ENCODE data around the gene LTBP1. TPM values are rescaled to one million over a fixed set of nuclear protein-coding genes. Genes with fewer than 3 reads are reported as not detected.

LTBP1 gene
- total and polyA plus RNA-seq, 12 donors, result 6.2 to 47.2 (median 15.5) TPM

DNA sequence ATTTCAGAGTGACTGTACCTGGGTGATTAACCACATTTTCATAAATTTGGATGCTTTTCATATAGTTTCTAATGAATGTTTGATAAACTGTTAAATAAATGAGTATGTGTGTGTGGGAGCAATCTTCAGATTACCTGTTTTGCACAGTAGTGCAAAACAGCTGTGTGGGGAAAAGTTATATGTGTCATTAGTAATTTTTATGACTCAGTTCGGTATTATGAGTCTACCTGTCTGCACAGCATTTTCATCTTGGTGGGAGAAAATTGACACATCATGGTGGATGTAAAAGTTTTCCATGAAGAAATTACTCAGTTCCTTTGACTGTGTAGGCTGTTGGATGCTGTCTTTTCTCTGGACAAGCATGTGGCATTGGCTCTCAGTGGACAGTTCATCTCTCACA lies 43.8 kb downstream of the LTBP1 start:
- no peaks in the 10 kb centered on the region for H3K9me3 ChIP-seq (replicated peaks in 1 of 3)
- no peak for DNase-seq
- H3K27ac ChIP-seq, result no peak overlapping the region
- H3K27me3 ChIP-seq, result no peaks in the 10 kb centered on the region
- intact Hi-C loops (cut with DNase I), result no loop called here
- no peak overlapping the region for H3K4me3 ChIP-seq
- H3K4me1 ChIP-seq (replicated peaks in 1 of 2), result no peaks in the 10 kb centered on the region
- WGBS, 4 donors, result 0 to 13% (median 1%) methylated on average over 1 of the region's 1 CpG
- H3K36me3 ChIP-seq (replicated peaks in 1 of 2), result no peaks in the 10 kb centered on the region
- TF ChIP-seq, protein P1, sequence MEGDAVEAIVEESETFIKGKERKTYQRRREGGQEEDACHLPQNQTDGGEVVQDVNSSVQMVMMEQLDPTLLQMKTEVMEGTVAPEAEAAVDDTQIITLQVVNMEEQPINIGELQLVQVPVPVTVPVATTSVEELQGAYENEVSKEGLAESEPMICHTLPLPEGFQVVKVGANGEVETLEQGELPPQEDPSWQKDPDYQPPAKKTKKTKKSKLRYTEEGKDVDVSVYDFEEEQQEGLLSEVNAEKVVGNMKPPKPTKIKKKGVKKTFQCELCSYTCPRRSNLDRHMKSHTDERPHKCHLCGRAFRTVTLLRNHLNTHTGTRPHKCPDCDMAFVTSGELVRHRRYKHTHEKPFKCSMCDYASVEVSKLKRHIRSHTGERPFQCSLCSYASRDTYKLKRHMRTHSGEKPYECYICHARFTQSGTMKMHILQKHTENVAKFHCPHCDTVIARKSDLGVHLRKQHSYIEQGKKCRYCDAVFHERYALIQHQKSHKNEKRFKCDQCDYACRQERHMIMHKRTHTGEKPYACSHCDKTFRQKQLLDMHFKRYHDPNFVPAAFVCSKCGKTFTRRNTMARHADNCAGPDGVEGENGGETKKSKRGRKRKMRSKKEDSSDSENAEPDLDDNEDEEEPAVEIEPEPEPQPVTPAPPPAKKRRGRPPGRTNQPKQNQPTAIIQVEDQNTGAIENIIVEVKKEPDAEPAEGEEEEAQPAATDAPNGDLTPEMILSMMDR (IDR thresholded peaks at IDR 0.05), result no peak
- no peak for TF ChIP-seq POLR2A (IDR thresholded peaks at IDR 0.05)

DNA sequence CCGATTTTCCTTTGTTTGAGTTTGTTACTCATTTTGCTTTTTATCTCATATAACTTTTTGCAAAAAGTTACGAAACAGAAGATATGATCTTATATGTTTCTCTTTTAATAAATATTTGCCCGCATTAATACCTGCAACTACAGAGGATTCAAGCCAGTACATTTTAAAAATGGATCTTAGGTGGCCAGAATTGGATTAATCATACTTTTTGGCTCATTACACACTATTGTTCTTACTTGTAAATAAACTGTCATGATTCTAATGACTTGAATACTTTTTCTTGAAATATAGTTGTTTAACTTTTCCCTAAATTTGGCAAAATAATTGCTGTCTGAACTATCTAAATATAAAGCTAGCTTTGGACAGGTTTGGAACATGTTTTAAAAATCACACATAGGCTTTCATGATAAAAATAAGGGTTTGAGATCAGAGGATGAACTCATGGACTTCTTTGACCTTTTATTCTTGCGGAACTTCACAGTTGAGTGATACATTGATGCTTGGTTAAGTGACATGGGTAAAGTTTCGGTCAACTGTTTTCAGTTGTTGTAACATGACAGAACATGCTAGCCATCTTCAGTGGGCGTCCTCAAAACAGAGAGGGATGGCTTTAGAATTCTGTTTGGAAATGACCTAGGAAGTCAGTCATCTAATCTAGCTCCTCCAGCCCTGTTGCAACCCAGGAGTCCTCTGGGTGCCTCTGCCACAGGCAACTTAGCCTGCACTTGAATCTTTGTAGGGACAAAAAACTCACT lies 44.5 kb downstream of the LTBP1 start:
- intact Hi-C loops (cut with DNase I), result no loop called here
- H3K27me3 ChIP-seq, result no peaks in the 10 kb centered on the region
- no peak overlapping the region for H3K4me3 ChIP-seq
- DNase-seq, result no peak
- no peaks in the 10 kb centered on the region for H3K9me3 ChIP-seq (replicated peaks in 1 of 3)
- no peak overlapping the region for H3K27ac ChIP-seq
- H3K4me1 ChIP-seq (replicated peaks in 1 of 2), result no peaks in the 10 kb centered on the region
- TF ChIP-seq, protein P1 (IDR thresholded peaks at IDR 0.05), result no peak
- TF ChIP-seq POLR2A (IDR thresholded peaks at IDR 0.05), result no peak
- WGBS, 4 donors, result 73 to 90% (median 86%) methylated on average over 6 of the region's 6 CpGs
- no peaks in the 10 kb centered on the region for H3K36me3 ChIP-seq (replicated peaks in 1 of 2)

DNA sequence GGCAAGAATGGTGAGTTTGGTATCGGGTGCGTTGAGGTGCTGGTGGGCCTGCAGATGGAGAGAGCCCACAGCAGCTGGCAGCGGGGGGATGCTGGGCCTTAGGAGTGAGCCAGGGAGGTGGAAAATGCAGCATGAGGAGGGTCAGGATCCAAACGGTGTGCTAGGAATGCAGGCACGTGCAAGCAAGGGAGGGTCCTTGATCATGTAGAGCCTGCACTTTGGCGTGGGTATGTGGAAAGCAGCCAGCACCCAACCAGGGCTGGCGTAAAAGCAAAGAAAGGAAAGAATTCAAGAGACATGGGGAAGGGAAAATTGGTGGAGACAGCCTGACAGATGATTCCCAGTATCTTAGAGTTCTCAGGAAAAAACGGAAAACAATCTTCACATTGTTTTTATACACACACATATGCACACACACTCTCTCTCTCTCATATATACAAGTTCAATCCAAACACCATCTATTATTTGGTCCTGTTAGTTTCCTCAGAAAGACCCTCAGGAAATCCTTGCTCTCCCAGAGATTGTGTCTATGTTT lies 46.3 kb downstream of the LTBP1 start:
- Histone ChIP-seq H3K36me3 (replicated peaks in 1 of 2) (no peaks in the 10 kb centered on the region), H3K27me3 (no peaks in the 10 kb centered on the region), H3K27ac (no peak overlapping the region), H3K4me1 (replicated peaks in 1 of 2) (no peaks in the 10 kb centered on the region), H3K4me3 (no peak overlapping the region), H3K9me3 (replicated peaks in 1 of 3) (no peaks in the 10 kb centered on the region)
- intact Hi-C loops (cut with DNase I), result no loop called here
- no peak for DNase-seq
- TF ChIP-seq, protein P1 (IDR thresholded peaks at IDR 0.05), result no peak
- no peak for TF ChIP-seq POLR2A (IDR thresholded peaks at IDR 0.05)
- 72 to 83% (median 77%) methylated on average over 8 of the region's 8 CpGs for WGBS, 4 donors

DNA sequence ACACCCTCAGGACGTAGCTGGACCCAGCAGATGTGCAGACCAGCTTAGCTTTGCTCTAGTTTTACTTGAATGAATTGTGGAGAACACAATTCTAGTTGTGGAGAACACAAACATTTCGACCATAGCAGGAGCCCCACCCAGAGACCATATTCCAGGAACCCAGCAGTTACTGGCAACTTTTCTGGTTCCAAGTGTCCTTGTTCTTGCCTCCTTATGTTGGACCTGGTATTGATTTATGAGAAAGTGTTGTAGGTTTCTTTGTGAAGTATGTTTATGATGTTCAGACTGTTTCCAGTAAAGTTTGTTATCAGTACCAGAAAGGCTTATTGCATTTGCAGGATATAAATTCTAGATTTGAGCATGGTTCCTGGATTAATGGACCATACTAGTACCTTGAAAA lies 51.0 kb downstream of the LTBP1 start:
- Histone ChIP-seq H3K27ac (no peak overlapping the region), H3K27me3 (no peaks in the 10 kb centered on the region), H3K4me3 (no peak overlapping the region), H3K9me3 (replicated peaks in 1 of 3) (no peaks in the 10 kb centered on the region), H3K36me3 (replicated peaks in 1 of 2) (no peaks in the 10 kb centered on the region), H3K4me1 (replicated peaks in 1 of 2) (no peaks in the 10 kb centered on the region)
- DNase-seq, result no peak
- 77 to 90% (median 86%) methylated on average over 1 to 2 of the region's 2 CpGs for WGBS, 4 donors
- TF ChIP-seq POLR2A (IDR thresholded peaks at IDR 0.05), result no peak
- TF ChIP-seq, protein P1 (IDR thresholded peaks at IDR 0.05), result no peak
- intact Hi-C loops (cut with DNase I), result no loop called here

Measured in adrenal gland (tissue), 12 donors.